GM18951 (cell line): ENCODE measurements around the gene USP7.
"Not testable (repeated sequence)": the region's sequence is repeated elsewhere in the genome, so short reads cannot be mapped to it uniquely, and the experiment has no call there.

Experiments used
- POLR2A ChIP-seq: IDR thresholded peaks from 4 replicates; pipeline ENCODE4 v1.6.1; 2011; ENCODE audit warnings: mild to moderate bottlenecking; ENCODE audit not compliant: insufficient read length, insufficient read depth; ENCODE audit errors: extremely low read depth
- in situ Hi-C: fragments of 300-500 bp; cut with MboI; formaldehyde crosslinking; loops from one replicate; pipeline ENCODE4 v1.12.0; 2022; ENCODE audit warnings: low sequenced_read_pairs, mixed read lengths, inconsistent platforms; ENCODE audit not compliant: unreplicated experiment

USP7 gene

DNA sequence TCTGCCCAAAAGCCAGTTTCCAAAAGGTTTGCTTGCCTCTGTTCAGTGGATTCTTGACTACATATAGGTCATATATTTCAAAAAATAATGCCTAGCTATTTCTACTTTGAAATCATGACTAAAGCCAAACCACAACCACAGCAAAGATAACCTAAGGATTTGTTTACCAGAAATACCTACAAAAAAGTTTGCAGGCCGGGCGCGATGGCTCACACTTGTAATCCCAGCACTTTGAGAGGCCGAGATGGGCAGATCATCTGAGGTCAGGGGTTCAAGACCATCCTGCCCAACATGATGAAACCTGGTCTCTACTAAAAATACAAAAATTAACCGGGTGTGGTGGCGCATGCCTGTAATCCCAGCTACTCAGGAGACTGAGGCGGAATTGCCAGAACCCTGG lies 110.1 kb downstream of the USP7 start:
- no peak for TF ChIP-seq POLR2A
- in situ Hi-C loops: no loop called here

DNA sequence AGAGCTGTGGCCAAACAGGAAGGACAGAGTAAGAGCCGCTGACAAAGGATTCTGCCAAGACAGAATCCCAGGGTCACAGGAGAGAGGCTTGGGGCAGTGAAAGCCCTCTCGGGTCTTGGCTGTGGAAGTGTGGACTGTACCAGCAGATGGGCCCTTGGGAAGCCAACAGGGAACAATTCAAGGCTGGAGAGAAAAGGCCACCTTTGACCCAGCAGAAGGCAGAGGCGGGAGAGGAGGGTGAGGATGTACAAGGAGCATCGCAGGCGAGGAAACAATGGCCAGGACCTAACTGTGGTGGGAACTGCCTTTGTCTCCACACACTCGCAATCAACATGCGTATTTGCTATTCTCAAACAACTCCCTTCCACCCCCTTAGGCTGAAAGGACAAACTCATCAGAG lies 110.6 kb downstream of the USP7 start:
- in situ Hi-C loops: no loop called here
- no peak for TF ChIP-seq POLR2A

DNA sequence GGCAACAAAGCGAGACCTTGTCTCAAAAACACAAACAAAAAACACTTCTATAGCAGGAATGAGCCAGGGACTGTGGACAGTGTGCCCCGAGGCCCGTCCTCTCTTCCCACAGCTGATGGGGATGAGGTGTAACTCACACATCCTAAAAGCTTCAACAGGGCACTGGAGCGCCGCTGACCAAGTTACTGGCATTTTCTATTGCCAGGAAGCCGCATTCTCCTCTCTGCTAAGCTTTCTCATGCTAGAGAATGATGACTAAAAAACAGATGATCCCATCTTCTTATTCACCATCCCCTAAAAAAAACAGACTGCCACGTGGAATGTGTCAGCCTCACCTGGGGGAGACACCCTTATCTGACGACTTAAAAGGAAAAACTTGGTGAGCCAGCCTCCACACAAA lies 111.2 kb downstream of the USP7 start:
- TF ChIP-seq POLR2A: no peak
- in situ Hi-C loops: no loop called here

DNA sequence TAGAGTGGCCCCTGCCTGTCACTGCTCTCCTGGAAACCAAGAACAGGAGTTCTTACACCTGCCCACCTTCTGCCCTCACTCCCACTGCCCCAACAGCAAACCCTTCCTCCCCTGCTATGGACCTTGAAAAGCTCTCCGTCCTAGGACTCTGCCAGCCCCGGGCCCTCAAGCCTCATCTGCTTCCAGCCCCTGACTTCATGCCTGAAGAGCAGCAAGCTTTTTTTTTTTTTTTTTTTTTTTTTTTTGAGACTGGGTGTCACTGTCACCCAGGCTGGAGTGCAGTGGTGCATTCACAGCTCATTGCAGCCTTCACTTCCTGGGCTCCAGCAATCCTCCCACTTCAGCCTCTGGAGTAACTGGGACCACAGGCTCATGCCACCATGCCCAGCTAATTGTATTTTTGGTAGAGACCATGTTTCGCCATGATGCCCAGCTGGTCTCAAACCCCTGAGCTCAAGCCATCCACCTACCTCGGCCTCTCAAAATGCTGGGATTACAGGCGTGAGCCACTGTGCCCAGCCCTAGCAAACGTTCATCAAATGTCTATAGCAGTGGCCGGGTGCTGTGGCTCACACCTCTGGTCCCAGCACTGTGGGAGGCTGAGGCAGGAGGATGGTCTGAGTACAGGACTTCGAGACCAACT lies 111.8 kb downstream of the USP7 start:
- TF ChIP-seq POLR2A: no peak
- in situ Hi-C loops: no loop called here

DNA sequence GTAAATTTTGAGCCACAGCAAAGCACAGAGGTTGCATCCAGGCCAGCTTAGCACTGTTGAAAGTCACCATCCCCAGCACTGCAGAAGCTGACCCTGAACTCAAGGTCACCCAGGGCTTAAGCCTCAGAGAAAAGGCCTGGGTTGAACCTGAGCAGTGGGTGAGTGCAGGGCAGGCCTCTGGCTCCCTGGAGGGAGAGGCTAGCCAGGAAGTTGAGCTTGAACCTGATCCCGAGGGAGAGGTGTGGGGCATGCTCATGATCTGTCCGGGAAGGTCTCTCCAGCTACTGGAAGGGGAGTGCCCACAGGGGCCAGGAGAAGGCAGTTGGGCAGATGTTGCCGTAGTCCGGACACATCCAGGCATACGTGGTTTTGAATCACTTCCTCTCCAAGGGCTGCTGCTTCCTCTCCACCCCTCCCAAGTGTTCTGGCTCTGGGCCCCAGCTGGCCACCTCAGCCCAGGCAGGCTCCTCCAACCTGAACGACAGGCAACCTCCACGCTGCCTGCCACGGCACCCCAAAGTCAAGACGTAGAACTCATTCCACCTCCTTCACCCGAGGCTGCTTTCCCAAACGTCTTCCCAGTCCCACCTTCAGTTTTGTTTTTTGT lies 113.3 kb downstream of the USP7 start:
- no peak for TF ChIP-seq POLR2A
- in situ Hi-C loops: no loop called here

DNA sequence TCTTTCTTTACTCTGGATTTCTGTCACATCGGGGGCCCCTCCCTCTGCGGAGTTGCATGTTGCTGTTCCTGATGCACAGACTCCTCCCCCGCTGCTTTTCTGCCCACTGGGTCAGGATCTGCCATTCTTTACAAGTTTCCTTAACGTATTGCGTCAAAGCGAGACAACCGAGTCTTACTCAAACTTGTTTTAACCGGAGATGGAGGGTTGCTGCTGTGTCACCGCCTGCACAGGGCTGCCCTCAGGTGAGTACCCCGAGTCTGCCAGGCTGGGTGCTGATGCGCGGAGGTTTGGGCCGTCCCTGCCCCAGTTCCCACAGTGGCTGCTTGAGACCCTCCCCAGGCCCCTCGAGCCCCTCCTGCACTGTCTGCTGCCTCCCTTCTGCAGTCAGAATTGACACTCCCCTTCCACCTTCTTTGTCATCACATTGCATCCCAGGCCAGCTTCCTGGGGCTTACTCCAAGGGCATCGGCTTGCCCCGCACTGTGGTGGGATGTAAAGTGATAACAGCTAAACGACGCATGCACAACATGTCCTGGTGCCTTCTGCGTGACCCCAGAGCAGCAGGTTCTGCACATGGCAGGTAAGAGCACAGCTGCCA lies 114.2 kb downstream of the USP7 start:
- TF ChIP-seq POLR2A: no peak
- in situ Hi-C loops: no loop called here

DNA sequence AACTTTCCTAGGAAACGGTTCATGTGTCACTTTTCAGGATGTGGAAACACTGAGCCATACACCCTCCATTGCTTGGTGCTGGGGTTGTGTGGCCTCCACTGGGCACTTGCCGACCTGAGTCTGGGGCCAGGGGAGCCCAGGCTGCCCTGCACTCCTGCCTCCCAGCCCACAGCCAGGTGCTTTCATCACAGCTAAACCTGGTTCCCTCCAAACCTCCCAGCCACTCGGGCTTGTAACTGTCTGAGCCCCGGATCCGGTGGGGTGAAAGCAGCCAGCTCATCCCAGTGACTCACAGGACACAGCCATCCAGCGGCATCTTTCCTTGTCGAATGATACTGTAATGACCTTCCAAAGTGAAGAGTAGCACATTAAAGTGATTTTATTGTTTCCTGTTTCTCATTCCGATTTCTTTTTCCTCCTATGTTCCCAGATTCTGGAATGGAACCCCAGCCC lies 114.7 kb downstream of the USP7 start:
- TF ChIP-seq POLR2A: no peak
- in situ Hi-C loops: no loop called here

DNA sequence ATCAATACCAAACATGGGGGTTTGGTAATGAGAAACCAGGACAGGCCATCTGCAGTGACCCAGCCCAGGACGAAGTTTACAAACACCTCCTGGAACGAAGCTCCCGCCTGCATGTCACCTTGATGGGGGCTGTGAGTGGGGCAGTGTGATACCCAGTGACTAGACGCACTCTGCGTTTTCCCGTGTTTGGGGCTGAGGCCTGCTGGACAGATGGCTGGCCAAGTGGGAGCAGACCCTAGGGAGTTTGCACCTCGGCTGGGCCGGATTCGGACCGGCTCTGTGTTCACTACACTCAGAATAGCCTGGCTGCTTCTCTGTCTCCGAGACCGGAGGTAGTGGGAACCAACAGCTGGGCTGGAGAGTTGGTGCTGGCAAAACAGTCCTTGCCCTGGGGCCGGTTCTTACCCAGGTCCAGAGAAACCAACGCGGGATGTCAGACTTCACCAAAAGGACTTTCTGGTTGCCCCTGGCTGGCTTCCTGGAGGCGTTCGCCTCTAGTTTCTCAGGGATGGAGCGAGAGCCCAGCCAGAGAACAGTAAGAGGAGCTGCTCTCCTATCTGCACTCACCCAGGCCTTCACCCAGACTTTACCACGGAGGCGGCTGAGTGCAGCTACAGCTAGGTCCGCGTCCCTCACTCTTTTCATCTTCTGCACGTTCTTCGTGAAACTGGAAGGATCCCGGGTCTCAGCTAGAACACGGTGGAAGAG lies 115.3 kb downstream of the USP7 start:
- in situ Hi-C loops: no loop called here
- TF ChIP-seq POLR2A: no peak

DNA sequence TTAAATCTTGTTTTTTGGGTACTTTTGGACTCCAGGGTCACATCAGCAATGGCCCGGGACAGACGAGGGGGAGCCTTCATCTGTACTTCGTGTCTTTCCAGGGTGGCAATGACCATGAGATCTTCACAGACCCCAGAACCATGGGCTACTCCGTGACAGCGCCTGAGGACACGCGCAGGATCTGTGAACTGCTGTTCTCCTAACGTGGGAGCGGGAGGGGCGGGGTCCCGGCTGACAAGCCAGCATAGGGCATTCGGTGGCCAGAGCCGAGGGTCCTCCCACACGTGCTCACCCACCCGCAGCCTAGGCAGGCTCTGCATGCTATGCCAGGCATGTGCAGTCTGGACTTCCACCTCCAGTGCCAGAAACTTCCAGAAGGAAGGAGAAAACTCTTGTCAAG lies 116.1 kb downstream of the USP7 start:
- no peak for TF ChIP-seq POLR2A
- in situ Hi-C loops: no loop called here

DNA sequence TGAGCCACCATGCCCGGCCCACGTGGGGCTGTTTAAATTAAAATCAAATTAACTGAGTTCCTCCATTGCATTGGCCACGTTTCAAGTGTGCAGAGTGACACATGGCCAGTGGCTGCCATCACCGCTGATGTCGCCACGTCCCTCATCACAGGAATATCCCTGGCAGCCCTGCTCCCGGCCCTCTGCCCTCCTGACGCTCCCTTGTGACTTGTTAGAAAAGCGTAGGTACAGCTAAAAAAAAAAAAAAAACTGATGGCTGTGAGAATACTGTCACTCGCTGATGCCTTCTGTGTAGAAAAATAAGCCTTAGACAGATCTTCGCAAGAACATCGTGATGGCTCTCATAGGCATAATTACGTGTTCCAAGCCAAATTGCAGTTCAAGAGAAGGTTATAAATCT lies 116.6 kb downstream of the USP7 start:
- in situ Hi-C loops: no loop called here
- TF ChIP-seq POLR2A: no peak

DNA sequence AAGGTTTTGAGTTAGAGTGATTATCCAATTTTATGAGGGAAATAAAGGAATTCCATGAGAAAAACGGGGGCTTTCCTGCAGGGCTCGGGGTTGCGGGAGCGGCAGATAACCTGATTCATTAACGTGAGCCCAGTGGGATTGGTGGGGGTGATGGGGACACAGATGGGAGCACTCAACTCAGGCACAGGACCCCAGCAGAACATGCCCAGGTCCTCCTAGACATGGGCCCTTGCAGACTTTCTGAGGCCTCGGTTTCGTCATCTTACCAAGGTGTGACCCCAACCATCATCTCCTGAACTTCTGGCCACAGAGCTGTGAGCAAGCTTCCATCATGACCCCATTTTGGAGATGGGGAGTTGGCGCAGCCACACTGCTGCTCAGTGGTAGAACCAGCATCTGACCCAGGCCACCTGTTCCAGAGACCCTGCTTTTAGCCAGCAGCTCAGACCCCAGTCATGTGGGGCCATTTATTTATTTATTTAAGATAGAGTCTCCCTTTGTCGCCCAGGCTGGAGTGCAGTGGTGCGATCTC lies 117.2 kb downstream of the USP7 start:
- TF ChIP-seq POLR2A: no peak
- in situ Hi-C loops: no loop called here

DNA sequence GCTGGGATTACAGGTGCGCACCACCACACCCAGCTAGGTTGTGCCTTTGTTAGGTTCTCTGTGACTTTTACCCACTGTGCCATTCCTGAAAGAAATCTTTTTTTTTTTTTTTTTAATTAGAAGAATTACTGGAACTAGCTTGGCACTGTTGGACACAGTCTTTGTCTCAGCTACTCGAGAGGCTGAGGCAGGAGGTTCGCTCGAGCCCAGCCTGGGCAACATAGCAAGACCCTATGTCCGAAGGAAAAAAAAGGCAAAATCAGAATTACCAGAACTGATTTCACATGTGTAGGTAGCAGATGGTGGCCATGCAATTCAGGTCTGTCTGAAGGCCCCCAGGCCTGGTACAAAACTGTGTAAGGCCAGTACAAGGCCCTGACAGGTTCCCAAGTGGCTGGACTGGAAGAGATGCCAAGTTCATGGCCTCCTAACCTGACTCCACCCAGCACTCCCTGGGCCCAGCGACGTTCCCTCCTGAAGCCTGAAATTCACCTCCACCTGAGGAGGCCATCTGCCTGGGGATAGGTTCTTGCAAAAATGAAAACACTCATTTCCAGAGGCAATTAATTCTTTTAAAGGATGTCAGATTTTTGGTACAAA lies 117.9 kb downstream of the USP7 start:
- TF ChIP-seq POLR2A: no peak
- in situ Hi-C loops: no loop called here

DNA sequence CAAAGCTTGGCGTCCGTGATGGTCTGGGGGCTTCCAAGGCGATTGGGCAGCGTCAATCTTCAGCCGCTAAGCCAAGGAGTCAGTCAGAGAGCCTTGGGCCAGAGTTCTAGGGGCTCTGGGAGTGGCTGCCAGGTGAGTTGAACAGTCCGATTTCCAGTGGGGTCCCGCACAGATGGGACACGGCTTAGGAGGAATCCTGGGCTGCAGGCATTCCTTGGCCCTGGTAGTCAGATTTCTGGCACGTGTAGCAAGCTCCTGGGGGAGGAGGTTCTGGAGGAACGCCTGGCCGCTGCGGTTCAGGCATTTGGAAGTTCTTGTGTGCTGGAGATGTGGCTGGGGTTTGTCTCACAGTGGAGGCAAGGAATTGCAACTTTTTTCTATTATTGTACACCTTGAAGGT lies 120.4 kb downstream of the USP7 start:
- in situ Hi-C loops: not testable (repeated sequence)
